GM21515 (cell line): ENCODE data around the gene RGS17.
"Not testable (repeated sequence)": the region's sequence is repeated elsewhere in the genome, so short reads cannot be mapped to it uniquely, and the experiment has no call there.

Source experiments
- ATAC-seq: cut with Tn5 transposase; IDR thresholded peaks from one replicate; pipeline ENCODE4 v1.9.1; 2021; ENCODE audit not compliant: unreplicated experiment

The RGS17 gene

GRCh38 chr6:152993847-152994246 is 137.2 kb downstream of the RGS17 start:
- ATAC-seq: no peak

DNA sequence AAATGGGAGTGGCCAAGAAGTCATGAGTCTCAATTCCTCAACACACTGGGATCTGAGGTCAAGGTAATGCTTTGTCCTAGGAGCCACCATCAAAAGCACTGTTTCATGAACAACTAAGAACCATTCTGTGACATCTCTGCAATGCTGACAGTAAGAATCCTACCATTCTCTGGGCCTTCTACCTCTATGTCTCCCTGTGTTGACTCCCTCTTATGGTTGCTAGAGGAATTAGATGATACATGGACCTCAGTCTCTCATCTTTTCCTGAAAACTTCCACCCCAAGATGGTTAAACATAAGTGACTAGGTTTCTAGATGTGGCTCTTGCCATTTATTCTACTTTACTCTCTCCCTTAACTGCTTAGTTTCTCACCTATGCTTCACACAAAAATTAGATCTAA is 137.7 kb downstream of the RGS17 start:
- ATAC-seq: no peak

DNA sequence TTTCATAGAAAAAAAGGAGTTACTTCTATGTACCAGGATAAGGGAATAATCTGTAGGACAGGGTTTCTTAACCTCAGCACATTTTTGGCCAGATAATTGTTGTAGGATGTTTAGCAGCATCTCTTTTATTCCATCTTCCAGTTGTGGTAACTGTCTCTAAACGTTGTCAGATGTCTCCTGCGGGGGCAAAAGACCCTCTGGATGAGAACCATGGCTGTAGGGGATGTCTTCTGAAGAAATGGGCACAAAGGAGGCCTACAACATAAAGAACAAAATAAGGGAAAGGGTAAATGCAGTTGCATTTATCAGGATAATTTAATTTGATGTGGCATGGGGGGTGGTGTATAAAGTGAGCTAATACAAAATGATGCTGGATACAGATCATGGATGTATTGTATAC is 144.1 kb downstream of the RGS17 start:
- no peak for ATAC-seq

- ATAC-seq: not testable (repeated sequence)
Observed at GRCh38 chr6:152985300-152985699, 145.8 kb downstream of the RGS17 start.

DNA sequence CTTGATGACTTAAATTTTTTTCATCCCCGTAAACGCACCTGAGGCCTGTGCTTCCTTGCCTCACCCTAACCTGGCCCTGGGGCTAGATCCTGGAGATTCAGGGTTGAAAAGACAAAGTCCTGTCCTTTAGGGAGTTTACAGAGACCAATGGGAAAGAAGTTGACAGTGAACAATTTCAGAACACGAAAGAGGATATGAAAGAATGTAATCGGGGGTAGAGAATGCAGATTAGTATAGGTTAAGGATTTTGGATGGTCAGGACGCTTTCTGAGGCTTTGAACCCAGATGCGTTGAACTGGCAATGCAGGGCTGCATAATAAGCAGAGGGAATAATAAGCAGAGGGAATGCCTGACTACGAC is 146.6 kb downstream of the RGS17 start:
- peak; percentile 29 for ATAC-seq

- ATAC-seq: peak; percentile 22
Observed at GRCh38 chr6:152983637-152984512, 147.2 kb downstream of the RGS17 start.

DNA sequence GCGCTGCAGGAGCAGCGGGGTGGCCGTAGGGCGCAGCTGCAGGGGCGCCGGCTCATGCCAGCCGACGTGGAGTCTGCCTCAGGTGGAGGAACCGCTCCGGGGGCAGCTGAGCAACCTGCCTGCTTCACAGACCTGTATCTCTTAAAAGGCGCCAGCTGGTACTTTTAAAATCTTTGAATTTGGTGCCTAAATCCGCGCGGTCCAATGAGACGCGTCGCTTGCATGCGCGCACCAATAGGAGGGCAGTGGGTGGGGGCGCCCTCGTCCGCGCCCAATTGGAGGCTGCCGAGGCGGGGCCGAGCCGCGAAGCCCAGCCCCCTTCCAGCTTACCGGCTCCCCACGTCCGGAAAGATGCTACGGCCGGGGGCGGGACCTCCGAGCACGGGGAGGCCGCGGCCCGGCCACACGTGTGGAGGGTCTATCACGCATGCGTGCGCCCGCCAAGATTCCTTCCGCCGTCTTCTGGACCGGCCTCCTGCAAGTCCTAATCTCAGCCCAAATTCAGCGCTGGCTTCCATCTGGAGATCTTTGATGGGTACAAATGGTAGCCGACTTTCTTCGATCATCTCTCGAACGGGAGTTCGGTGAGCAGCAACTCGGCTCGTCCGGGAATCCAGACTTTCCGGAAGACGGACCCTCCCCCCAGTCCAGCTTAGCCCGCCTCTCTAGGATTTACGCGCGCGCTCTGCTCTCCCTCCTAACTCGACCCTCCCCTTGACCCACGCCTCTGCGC is 148.0 kb downstream of the RGS17 start, which contains the start of gene FBXO5:
Gene FBXO5, minus strand, starts transcription at position 138 of the 733 bp plus-strand sequence. Its CDS starts 82 bp downstream, at position 56.
- ATAC-seq: peak; percentile 83

GRCh38 chr6:152981989-152982903 is 148.8 kb downstream of the RGS17 start:
- peak; percentile 0 for ATAC-seq

DNA sequence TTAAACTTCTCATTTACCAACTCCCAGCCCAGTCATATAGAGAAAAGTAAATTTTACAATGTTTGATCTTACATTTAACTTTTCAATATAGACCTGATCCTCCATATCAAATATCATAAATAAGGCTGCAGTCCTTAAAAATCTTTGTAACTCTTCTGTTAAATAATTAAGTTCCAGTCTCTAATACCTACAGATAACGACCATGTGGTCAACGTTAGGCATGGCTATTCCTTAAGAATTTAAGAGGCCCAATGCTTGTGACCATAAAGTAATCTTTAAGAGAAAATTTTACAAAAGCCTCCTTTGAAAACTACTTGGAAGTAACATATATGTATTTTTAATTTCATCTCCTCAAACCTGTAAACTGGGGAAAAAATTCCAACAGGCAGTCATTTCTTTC is 149.9 kb downstream of the RGS17 start:
- ATAC-seq: no peak

GRCh38 chr6:152980656-152981055 is 150.4 kb downstream of the RGS17 start:
- ATAC-seq: no peak

DNA sequence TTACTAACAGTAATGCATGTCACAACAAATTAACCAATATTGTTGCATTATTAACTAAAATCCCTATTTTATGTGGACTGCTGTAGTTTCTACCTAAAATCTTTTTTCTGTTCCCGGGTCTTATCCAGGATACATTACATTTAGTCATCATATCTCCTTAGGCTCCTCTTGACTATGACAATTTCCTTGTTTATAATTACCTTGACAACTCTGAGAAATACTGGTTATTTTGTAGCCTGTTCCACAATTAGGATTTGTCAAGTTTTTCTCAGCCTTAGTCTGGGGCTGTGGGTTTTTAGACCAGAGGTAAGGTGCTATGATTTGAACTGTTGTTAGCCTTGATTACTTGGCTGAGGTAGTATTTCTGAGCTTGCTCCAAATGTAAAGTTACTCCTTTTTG is 152.0 kb downstream of the RGS17 start:
- no peak for ATAC-seq

DNA sequence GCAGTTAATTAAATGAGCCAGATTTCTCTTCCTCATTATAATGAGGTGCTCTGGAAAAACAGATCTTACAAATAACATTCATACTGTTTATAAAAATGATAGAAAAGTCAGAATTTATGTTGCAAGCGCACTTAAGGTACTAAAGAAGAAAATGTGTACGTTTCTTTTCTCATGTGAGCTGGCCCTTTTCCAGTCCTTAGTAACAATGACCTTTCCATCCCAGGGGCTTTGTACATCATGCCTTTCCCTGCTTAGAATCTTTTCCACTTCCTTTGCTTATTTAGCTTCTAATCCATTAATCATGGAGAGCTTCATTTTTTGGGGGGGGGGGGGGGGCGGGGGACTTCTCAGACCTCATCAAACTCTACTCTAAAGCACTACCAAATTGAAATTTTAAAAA is 153.0 kb downstream of the RGS17 start:
- ATAC-seq: no peak

DNA sequence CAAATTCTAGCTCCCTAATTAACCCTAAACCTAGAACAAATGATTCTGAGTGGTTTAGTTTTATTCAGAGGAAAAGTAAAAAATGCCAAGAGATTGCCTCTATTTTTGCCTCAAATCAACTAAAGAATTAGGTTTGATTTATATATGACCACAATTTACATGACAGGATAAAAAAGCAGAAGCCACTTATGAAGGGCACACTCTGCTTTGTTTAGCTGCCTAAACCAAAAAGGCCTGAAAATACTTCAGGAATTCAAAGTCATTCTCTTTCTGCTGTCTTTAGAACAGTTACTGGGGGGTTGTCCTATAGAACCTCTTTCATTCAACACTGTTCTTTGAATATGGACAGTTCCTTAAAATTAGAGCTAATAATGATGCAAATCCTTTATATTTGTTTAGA is 153.5 kb downstream of the RGS17 start:
- no peak for ATAC-seq

GRCh38 chr6:152976749-152977148 is 154.3 kb downstream of the RGS17 start:
- no peak for ATAC-seq

- ATAC-seq: no peak
Observed at GRCh38 chr6:152975204-152975915, 155.7 kb downstream of the RGS17 start.

- no peak for ATAC-seq
Observed at GRCh38 chr6:152973916-152974315, 157.2 kb downstream of the RGS17 start.

- ATAC-seq: no peak
Observed at GRCh38 chr6:152969688-152970418, 161.2 kb downstream of the RGS17 start.

- not testable (repeated sequence) for ATAC-seq
Observed at GRCh38 chr6:152966168-152966894, 164.8 kb downstream of the RGS17 start.

- no peak for ATAC-seq
Observed at GRCh38 chr6:152959333-152959732, 171.7 kb downstream of the RGS17 start.
